Neuronal stem cell (in vitro differentiated cells): ENCODE results near the gene NRIP3.

Experiments used
- DNase-seq: peaks from one replicate; pipeline ENCODE4 v3.0.0-alpha.2; 2013; ENCODE audit warnings: low spot score
- H2AFZ ChIP-seq: one replicate; pipeline ENCODE4 v1.6.1; 2013; ENCODE audit warnings: mild to moderate bottlenecking, low read length, inconsistent platforms
- H2AK5ac ChIP-seq: 2 replicates; pipeline ENCODE4 v1.6.1; 2013; ENCODE audit warnings: low read depth, mild to moderate bottlenecking, inconsistent platforms, low read length, moderate library complexity, mixed read lengths
- H2BK120ac ChIP-seq: 2 replicates; pipeline ENCODE4 v1.6.1; 2013; ENCODE audit warnings: low read depth, mild to moderate bottlenecking, inconsistent platforms, low read length, moderate library complexity, mixed read lengths
- H2BK12ac ChIP-seq: one replicate; pipeline ENCODE4 v1.6.1; 2013; ENCODE audit warnings: low read length, inconsistent platforms
- H2BK15ac ChIP-seq: 2 replicates; pipeline ENCODE4 v1.6.1; 2013; ENCODE audit warnings: mild to moderate bottlenecking, low read length, inconsistent platforms, mixed read lengths
- H2BK5ac ChIP-seq: one replicate; pipeline ENCODE4 v1.6.1; 2013; ENCODE audit warnings: inconsistent platforms, mild to moderate bottlenecking, low read length, moderate library complexity
- H3K14ac ChIP-seq: one replicate; pipeline ENCODE4 v1.6.1; 2013; ENCODE audit warnings: low read length, inconsistent platforms
- H3K18ac ChIP-seq: 2 replicates; pipeline ENCODE4 v1.6.1; 2013; ENCODE audit warnings: low read length, inconsistent platforms
- H3K23ac ChIP-seq: 2 replicates; pipeline ENCODE4 v1.6.1; 2013; ENCODE audit warnings: low read depth, mild to moderate bottlenecking, mixed read lengths, low read length, inconsistent platforms; ENCODE audit not compliant: poor library complexity
- H3K27ac ChIP-seq: replicated peaks from 3 replicates; pipeline ENCODE4 v1.5.1; 2013; ENCODE audit warnings: low read length, inconsistent platforms
- H3K27me3 ChIP-seq, 3 experiments: 2 replicates each; pipeline ENCODE4 v1.6.1; 2013; ENCODE audit warnings: low read length in 3 of 3, mild to moderate bottlenecking in 2 of 3, inconsistent platforms in 1 of 3, low read depth in 1 of 3, mixed read lengths in 1 of 3, moderate library complexity in 1 of 3; ENCODE audit not compliant: control insufficient read depth in 3 of 3, insufficient read depth in 3 of 3
- H3K36me3 ChIP-seq, 2 donors: replicated peaks in 1 of 2; 2 replicates each; pipeline ENCODE4 v1.6.1; 2013; ENCODE audit warnings: low read length in 2 of 2; ENCODE audit not compliant: control insufficient read depth in 2 of 2, insufficient read depth in 2 of 2
- H3K4ac ChIP-seq: 2 replicates; pipeline ENCODE4 v1.6.1; 2013; ENCODE audit warnings: inconsistent platforms, mild to moderate bottlenecking, low read length, moderate library complexity
- H3K4me1 ChIP-seq, 2 donors: 1 replicate in 1 of 2; 2 replicates in 1 of 2; pipeline ENCODE4 v1.6.1; 2013; ENCODE audit warnings: low read length in 2 of 2, low read depth in 1 of 2; ENCODE audit not compliant: control insufficient read depth in 2 of 2, insufficient read depth in 1 of 2
- H3K4me2 ChIP-seq: one replicate; pipeline ENCODE4 v1.6.1; 2013; ENCODE audit warnings: mild to moderate bottlenecking, low read length, inconsistent platforms; ENCODE audit not compliant: insufficient read depth, poor library complexity, severe bottlenecking
- H3K4me3 ChIP-seq, 2 donors: 2 replicates each; pipeline ENCODE4 v1.5.1; 2013; ENCODE audit warnings: low read length in 2 of 2, mild to moderate bottlenecking in 2 of 2, inconsistent platforms in 1 of 2, moderate library complexity in 1 of 2
- H3K79me1 ChIP-seq: one replicate; pipeline ENCODE4 v1.6.1; 2013; ENCODE audit warnings: low read depth, mild to moderate bottlenecking, inconsistent platforms, low read length, moderate library complexity
- H3K9ac ChIP-seq: one replicate; pipeline ENCODE4 v1.6.1; 2013; ENCODE audit warnings: mild to moderate bottlenecking, low read depth, low read length, inconsistent platforms; ENCODE audit not compliant: poor library complexity
- H3K9me3 ChIP-seq, 2 donors: replicated peaks in 1 of 2; 2 replicates each; pipeline versions ENCODE3 to v1.6.1; 2013; ENCODE audit warnings: low read length in 2 of 2, mild to moderate bottlenecking in 2 of 2, inconsistent platforms in 1 of 2, low read depth in 1 of 2, mixed read lengths in 1 of 2, moderate library complexity in 1 of 2; ENCODE audit not compliant: control insufficient read depth in 2 of 2, insufficient read depth in 1 of 2
- H4K8ac ChIP-seq: one replicate; pipeline ENCODE4 v1.6.1; 2013; ENCODE audit warnings: low read depth, mild to moderate bottlenecking, inconsistent platforms, low read length, moderate library complexity
- H4K91ac ChIP-seq: one replicate; pipeline ENCODE4 v1.6.1; 2013; ENCODE audit warnings: low read length, low read depth, mild to moderate bottlenecking, inconsistent platforms; ENCODE audit not compliant: poor library complexity
- WGBS, 2 donors: extraction: QIAGEN DNeasy Blood & Tissue Kit; methylation state at CpG; one replicate each; pipeline ENCODE4 v1.1.7; 2013; ENCODE audit warnings: missing lambda C conversion rate in 2 of 2, mixed read lengths in 1 of 2; ENCODE audit not compliant: insufficient read length in 2 of 2, insufficient replicate concordance in 1 of 2; ENCODE audit errors: extremely low coverage in 2 of 2; 5-methylcytosine and 5-hydroxymethylcytosine counted together

NRIP3 gene

GRCh38 chr11:9017773-9018172 lies 14.0 kb upstream of the NRIP3 start:
- DNase-seq = no peak

GRCh38 chr11:9016916-9017642 lies 13.3 kb upstream of the NRIP3 start:
- Histone ChIP-seq H2AFZ (no peak overlapping the region), H3K4me2 (no peak overlapping the region), H3K4ac (no peak overlapping the region), H4K91ac (no peak overlapping the region), H2BK120ac (no peak overlapping the region), H2AK5ac (peak overlapping the region; percentile 33), H4K8ac (no peak overlapping the region), H3K27ac (no peak overlapping the region), H2BK5ac (no peak overlapping the region), H2BK12ac (no peak overlapping the region), H3K4me1 (peaks cover 0 to 2% of the 10 kb centered on the region in 2 donors), H3K9ac (peak overlapping the region; percentile 18), H3K14ac (no peak overlapping the region), H3K36me3 (no peaks in the 10 kb centered on the region), H3K9me3 (no peaks in the 10 kb centered on the region), H3K23ac (no peak overlapping the region), H3K27me3 (peaks cover 0 to 24% (median 0%) of the 10 kb centered on the region in 3 experiments), H3K18ac (peak overlapping the region; percentile 15), H3K79me1 (no peaks in the 10 kb centered on the region), H3K4me3 (no peak overlapping the region), H2BK15ac (no peak overlapping the region)
- DNase-seq = no peak
- no CpG with 5 or more reads among the region's 6 CpGs for WGBS, 2 donors

More at GRCh38 chr11:9017773-9018172, 14.0 kb upstream of the NRIP3 start:
- Histone ChIP-seq H2BK120ac (no peak overlapping the region), H3K14ac (no peak overlapping the region), H2AFZ (no peak overlapping the region), H3K4me3 (no peak overlapping the region), H3K27ac (no peak overlapping the region), H3K9me3 (no peaks in the 10 kb centered on the region), H3K4ac (no peak overlapping the region), H2BK5ac (no peak overlapping the region), H2AK5ac (no peak overlapping the region), H3K27me3 (peaks cover 0 to 29% (median 0%) of the 10 kb centered on the region in 3 experiments), H3K18ac (no peak overlapping the region), H3K79me1 (no peaks in the 10 kb centered on the region), H3K36me3 (no peaks in the 10 kb centered on the region), H3K9ac (no peak overlapping the region), H3K4me2 (no peak overlapping the region), H3K4me1 (peaks cover 0 to 5% of the 10 kb centered on the region in 2 donors), H4K91ac (no peak overlapping the region), H4K8ac (no peak overlapping the region), H2BK12ac (no peak overlapping the region), H2BK15ac (no peak overlapping the region), H3K23ac (no peak overlapping the region)
- no CpG with 5 or more reads among the region's 5 CpGs for WGBS, 2 donors

- Histone ChIP-seq H4K91ac (no peak overlapping the region), H3K79me1 (no peaks in the 10 kb centered on the region), H3K4me1 (peaks cover 0 to 2% of the 10 kb centered on the region in 2 donors), H2BK12ac (no peak overlapping the region), H3K27ac (no peak overlapping the region), H3K23ac (no peak overlapping the region), H3K4ac (no peak overlapping the region), H4K8ac (no peak overlapping the region), H2BK120ac (no peak overlapping the region), H2BK15ac (no peak overlapping the region), H3K18ac (no peak overlapping the region), H2AFZ (no peak overlapping the region), H3K4me3 (no peak overlapping the region), H2BK5ac (no peak overlapping the region), H3K9ac (no peak overlapping the region), H3K36me3 (no peaks in the 10 kb centered on the region), H2AK5ac (no peak overlapping the region), H3K14ac (no peak overlapping the region), H3K4me2 (no peak overlapping the region), H3K27me3 (peaks cover 0 to 13% (median 0%) of the 10 kb centered on the region in 3 experiments), H3K9me3 (no peaks in the 10 kb centered on the region)
- peak; percentile 65 for DNase-seq
- WGBS, 2 donors = no CpG with 5 or more reads among the region's 4 CpGs
Measured at GRCh38 chr11:9015677-9016076, 11.9 kb upstream of the NRIP3 start.

GRCh38 chr11:9014826-9015225 lies 11.0 kb upstream of the NRIP3 start:
- DNase-seq = no peak
- H3K4me3 ChIP-seq = no peak overlapping the region
- no peak overlapping the region for H3K27ac ChIP-seq
- no peak overlapping the region for H3K4me2 ChIP-seq
- no peak overlapping the region for H3K23ac ChIP-seq
- no peak overlapping the region for H2BK12ac ChIP-seq
- H3K79me1 ChIP-seq = no peaks in the 10 kb centered on the region
- H3K14ac ChIP-seq = no peak overlapping the region
- no peak overlapping the region for H3K18ac ChIP-seq
- no peak overlapping the region for H2BK5ac ChIP-seq
- H2BK15ac ChIP-seq = no peak overlapping the region
- H4K91ac ChIP-seq = no peak overlapping the region
- H3K4ac ChIP-seq = no peak overlapping the region
- no peak overlapping the region for H3K9ac ChIP-seq
- H2BK120ac ChIP-seq = no peak overlapping the region
- no CpG with 5 or more reads among the region's 3 CpGs for WGBS, 2 donors
- H3K4me1 ChIP-seq = peaks cover 0 to 2% of the 10 kb centered on the region in 2 donors
- H3K9me3 ChIP-seq = no peaks in the 10 kb centered on the region
- H3K27me3 ChIP-seq = peaks cover 0 to 12% (median 0%) of the 10 kb centered on the region in 3 experiments
- no peak overlapping the region for H4K8ac ChIP-seq
- H2AK5ac ChIP-seq = no peak overlapping the region
- no peaks in the 10 kb centered on the region for H3K36me3 ChIP-seq
- H2AFZ ChIP-seq = no peak overlapping the region
